GM23338 (cell line): ENCODE measurements around the gene ESPN. TPM values are rescaled to one million over a fixed set of nuclear protein-coding genes. Genes with fewer than 3 reads are reported as not detected.

ENCODE experiments used
- ATAC-seq: fragments of 200-7000 bp; cut with Tn5 transposase; 3 replicates; pipeline ENCODE4 v1.9.1; 2020
- DNase-seq: peaks from one replicate; pipeline ENCODE4 v3.0.0-alpha.2; 2015; ENCODE audit warnings: low spot score
- H2AFZ ChIP-seq: fragments of 200-600 bp; sonication (generic); 2 replicates; pipeline ENCODE4 v1.8.0; 2016; ENCODE audit warnings: antibody characterized with exemption, mild to moderate bottlenecking, moderate library complexity
- H3F3A ChIP-seq: fragments of 200-600 bp; sonication (generic); replicated peaks from 2 replicates; pipeline ENCODE4 v1.8.0; 2017; ENCODE audit warnings: antibody characterized with exemption, mixed run types, low read depth
- H3K27ac ChIP-seq: fragments of 200-600 bp; sonication (generic); 2 replicates; pipeline ENCODE4 v1.6.1; 2016; ENCODE audit warnings: low read depth
- H3K27me3 ChIP-seq: fragments of 200-600 bp; sonication (generic); 2 replicates; pipeline ENCODE4 v1.8.0; 2016; ENCODE audit warnings: mild to moderate bottlenecking, mixed run types, moderate library complexity; ENCODE audit not compliant: insufficient read depth
- H3K36me3 ChIP-seq: fragments of 200-600 bp; sonication (generic); 2 replicates; pipeline ENCODE4 v1.8.0; 2016; ENCODE audit warnings: mild to moderate bottlenecking; ENCODE audit not compliant: insufficient read depth
- H3K4me1 ChIP-seq: fragments of 200-600 bp; sonication (generic); 2 replicates; pipeline ENCODE4 v1.8.0; 2016; ENCODE audit warnings: mild to moderate bottlenecking, moderate library complexity; ENCODE audit not compliant: insufficient read depth
- H3K4me2 ChIP-seq: fragments of 200-600 bp; sonication (generic); 2 replicates; pipeline ENCODE4 v1.7.1; 2017; ENCODE audit warnings: mixed run types
- H3K4me3 ChIP-seq: fragments of 200-600 bp; sonication (generic); 2 replicates; pipeline ENCODE4 v1.6.1; 2016; ENCODE audit warnings: mixed run types
- H3K79me2 ChIP-seq: fragments of 200-600 bp; sonication (generic); replicated peaks from 2 replicates; pipeline ENCODE4 v1.8.0; 2017; ENCODE audit warnings: mild to moderate bottlenecking; ENCODE audit not compliant: insufficient read depth
- H3K9me2 ChIP-seq: fragments of 200-600 bp; sonication (generic); 2 replicates; pipeline ENCODE4 v1.8.0; 2017; ENCODE audit not compliant: insufficient read depth
- H4K20me1 ChIP-seq: fragments of 200-600 bp; sonication (generic); replicated peaks from 2 replicates; pipeline ENCODE4 v1.8.0; 2017; ENCODE audit warnings: mild to moderate bottlenecking; ENCODE audit not compliant: insufficient read depth
- H3K27ac Mint-ChIP-seq: 2 replicates; pipeline ENCODE4 v1.8.0; 2020; ENCODE audit warnings: inconsistent platforms, mild to moderate bottlenecking, moderate library complexity, mixed read lengths
- H3K27me3 Mint-ChIP-seq: 3 replicates; pipeline ENCODE4 v1.8.0; 2022; ENCODE audit warnings: low read depth, mild to moderate bottlenecking, moderate library complexity, mixed read lengths, inconsistent platforms; ENCODE audit not compliant: insufficient read depth, poor library complexity
- H3K36me3 Mint-ChIP-seq: 3 replicates; pipeline ENCODE4 v1.8.0; 2021; ENCODE audit warnings: low read depth, mild to moderate bottlenecking, inconsistent platforms, moderate library complexity, mixed read lengths
- H3K4me1 Mint-ChIP-seq: 3 replicates; pipeline ENCODE4 v1.8.0; 2020; ENCODE audit warnings: mild to moderate bottlenecking, inconsistent platforms, mixed read lengths
- H3K4me3 Mint-ChIP-seq: 3 replicates; pipeline ENCODE4 v1.8.0; 2021; ENCODE audit warnings: moderate library complexity, mild to moderate bottlenecking, inconsistent platforms, mixed read lengths
- H3K9me3 Mint-ChIP-seq: 3 replicates; pipeline ENCODE4 v1.8.0; 2020; ENCODE audit warnings: moderate library complexity, mild to moderate bottlenecking, inconsistent platforms, mixed read lengths
- CREB1 ChIP-seq: fragments of 250-450 bp; sonication (Bioruptor Pico); IDR thresholded peaks from 2 replicates; pipeline ENCODE4 v1.5.0; 2020; ENCODE audit warnings: low read depth, mild to moderate bottlenecking, moderate library complexity
- EZH2 ChIP-seq: fragments of 200-600 bp; sonication (generic); IDR thresholded peaks from one replicate; pipeline ENCODE4 v1.8.0; 2017; ENCODE audit warnings: antibody characterized with exemption, mild to moderate bottlenecking, low read depth; ENCODE audit not compliant: unreplicated experiment
- NANOG ChIP-seq: IDR thresholded peaks from 2 replicates; pipeline ENCODE4 v1.6.1; 2016; ENCODE audit warnings: antibody characterized with exemption, borderline replicate concordance
- ZNF114 ChIP-seq: fragments of 250-450 bp; sonication (Bioruptor Pico); IDR thresholded peaks from 2 replicates; pipeline ENCODE4 v1.5.0; 2020; ENCODE audit warnings: mild to moderate bottlenecking, moderate library complexity
- ZNF331 ChIP-seq: fragments of 250-450 bp; sonication (Bioruptor Pico); IDR thresholded peaks from 2 replicates; pipeline ENCODE4 v1.5.0; 2020; ENCODE audit warnings: low read depth, mild to moderate bottlenecking, moderate library complexity
- polyA plus RNA-seq: library from polyadenylated mRNA; unstranded; fragments of >200 nt; fragmentation: Nextera tagmentation; extraction: Ambion mirVana; gene quantifications from 2 replicates; pipeline ENCODE4 v1.2.1, GENCODE V29; 2016
- total RNA-seq: library from RNA; depleted of rRNA; stranded (reverse); fragments of >200 nt; shearing (Covaris generic); gene quantifications from 2 replicates; pipeline ENCODE4 v1.2.3, GENCODE V29; 2014
- TF ChIP-seq, protein P1 (sequence below): fragments of 250-450 bp; sonication (Bioruptor Pico); IDR thresholded peaks from 2 replicates; pipeline ENCODE4 v1.5.0; 2020; ENCODE audit warnings: mild to moderate bottlenecking, moderate library complexity
- TF ChIP-seq, protein P2 (sequence below), 2 experiments: fragments of 200-600 bp in 1 of 2; sonication (generic) in 1 of 2; conservative IDR thresholded peaks; 2 replicates each; pipeline versions ENCODE4 v1.5.1 to v1.6.1; 2016 to 2017; ENCODE audit warnings: antibody characterized with exemption in 2 of 2, low read depth in 2 of 2, mild to moderate bottlenecking in 2 of 2, moderate library complexity in 1 of 2
- TF ChIP-seq, protein P3 (sequence below): IDR thresholded peaks from 2 replicates; pipeline ENCODE4 v1.6.1; 2016; ENCODE audit warnings: antibody characterized with exemption

ESPN gene
- total and polyA plus RNA-seq, 2 experiments from 2014 or later, result 12.2 to 13.6 TPM

DNA sequence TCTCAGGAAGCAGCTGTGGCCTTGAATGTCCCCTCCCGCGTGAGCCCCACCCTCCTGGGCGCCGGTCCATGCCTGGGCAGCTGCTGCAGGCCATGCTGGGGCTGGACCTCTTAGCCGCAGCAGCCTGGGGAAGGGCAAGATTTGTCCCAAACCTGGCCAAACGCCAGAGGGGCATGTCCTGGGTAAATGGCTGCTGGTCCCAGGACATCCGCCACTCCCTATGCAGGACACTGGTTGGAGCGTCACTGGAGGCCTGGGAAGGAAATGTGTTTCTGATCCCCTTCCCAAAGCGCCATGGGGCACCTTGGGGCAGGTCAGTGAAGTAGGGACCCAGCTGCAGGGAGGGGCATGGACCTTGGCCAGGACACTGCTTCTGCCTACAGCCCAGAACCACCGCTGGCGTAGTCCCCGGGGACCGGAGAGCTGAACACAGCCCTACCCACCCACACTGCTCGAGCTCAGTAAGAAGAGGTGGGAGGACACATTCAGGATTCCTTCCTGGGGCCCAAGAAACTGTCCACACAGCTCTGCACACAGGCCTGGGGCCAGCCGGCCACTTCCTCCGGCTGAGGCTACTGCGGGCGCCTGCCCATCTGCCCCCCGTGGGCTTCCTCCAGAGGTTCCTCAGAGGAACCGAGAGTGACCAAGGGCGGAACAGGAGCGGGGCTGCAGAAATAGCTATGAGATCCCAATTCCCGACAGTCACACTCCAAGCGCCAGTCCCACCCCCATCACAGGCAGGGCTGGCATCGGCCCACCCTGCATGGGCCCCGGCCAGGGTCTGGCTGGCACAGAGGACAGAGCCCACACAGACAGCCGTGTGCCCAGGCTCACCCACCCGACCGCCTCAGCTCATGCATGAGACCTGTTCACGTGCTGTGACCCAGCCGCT is 77.7 kb downstream of the ESPN start (continued):
- TF ChIP-seq, protein P1, sequence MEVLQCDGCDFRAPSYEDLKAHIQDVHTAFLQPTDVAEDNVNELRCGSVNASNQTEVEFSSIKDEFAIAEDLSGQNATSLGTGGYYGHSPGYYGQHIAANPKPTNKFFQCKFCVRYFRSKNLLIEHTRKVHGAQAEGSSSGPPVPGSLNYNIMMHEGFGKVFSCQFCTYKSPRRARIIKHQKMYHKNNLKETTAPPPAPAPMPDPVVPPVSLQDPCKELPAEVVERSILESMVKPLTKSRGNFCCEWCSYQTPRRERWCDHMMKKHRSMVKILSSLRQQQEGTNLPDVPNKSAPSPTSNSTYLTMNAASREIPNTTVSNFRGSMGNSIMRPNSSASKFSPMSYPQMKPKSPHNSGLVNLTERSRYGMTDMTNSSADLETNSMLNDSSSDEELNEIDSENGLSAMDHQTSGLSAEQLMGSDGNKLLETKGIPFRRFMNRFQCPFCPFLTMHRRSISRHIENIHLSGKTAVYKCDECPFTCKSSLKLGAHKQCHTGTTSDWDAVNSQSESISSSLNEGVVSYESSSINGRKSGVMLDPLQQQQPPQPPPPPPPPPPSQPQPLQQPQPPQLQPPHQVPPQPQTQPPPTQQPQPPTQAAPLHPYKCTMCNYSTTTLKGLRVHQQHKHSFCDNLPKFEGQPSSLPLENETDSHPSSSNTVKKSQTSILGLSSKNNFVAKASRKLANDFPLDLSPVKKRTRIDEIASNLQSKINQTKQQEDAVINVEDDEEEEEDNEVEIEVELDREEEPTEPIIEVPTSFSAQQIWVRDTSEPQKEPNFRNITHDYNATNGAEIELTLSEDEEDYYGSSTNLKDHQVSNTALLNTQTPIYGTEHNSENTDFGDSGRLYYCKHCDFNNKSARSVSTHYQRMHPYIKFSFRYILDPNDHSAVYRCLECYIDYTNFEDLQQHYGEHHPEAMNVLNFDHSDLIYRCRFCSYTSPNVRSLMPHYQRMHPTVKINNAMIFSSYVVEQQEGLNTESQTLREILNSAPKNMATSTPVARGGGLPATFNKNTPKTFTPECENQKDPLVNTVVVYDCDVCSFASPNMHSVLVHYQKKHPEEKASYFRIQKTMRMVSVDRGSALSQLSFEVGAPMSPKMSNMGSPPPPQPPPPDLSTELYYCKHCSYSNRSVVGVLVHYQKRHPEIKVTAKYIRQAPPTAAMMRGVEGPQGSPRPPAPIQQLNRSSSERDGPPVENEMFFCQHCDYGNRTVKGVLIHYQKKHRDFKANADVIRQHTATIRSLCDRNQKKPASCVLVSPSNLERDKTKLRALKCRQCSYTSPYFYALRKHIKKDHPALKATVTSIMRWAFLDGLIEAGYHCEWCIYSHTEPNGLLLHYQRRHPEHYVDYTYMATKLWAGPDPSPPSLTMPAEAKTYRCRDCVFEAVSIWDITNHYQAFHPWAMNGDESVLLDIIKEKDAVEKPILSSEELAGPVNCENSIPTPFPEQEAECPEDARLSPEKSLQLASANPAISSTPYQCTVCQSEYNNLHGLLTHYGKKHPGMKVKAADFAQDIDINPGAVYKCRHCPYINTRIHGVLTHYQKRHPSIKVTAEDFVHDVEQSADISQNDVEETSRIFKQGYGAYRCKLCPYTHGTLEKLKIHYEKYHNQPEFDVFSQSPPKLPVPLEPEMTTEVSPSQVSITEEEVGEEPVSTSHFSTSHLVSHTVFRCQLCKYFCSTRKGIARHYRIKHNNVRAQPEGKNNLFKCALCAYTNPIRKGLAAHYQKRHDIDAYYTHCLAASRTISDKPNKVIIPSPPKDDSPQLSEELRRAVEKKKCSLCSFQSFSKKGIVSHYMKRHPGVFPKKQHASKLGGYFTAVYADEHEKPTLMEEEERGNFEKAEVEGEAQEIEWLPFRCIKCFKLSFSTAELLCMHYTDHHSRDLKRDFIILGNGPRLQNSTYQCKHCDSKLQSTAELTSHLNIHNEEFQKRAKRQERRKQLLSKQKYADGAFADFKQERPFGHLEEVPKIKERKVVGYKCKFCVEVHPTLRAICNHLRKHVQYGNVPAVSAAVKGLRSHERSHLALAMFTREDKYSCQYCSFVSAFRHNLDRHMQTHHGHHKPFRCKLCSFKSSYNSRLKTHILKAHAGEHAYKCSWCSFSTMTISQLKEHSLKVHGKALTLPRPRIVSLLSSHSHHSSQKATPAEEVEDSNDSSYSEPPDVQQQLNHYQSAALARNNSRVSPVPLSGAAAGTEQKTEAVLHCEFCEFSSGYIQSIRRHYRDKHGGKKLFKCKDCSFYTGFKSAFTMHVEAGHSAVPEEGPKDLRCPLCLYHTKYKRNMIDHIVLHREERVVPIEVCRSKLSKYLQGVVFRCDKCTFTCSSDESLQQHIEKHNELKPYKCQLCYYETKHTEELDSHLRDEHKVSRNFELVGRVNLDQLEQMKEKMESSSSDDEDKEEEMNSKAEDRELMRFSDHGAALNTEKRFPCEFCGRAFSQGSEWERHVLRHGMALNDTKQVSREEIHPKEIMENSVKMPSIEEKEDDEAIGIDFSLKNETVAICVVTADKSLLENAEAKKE, result no peak
- TF ChIP-seq ZNF114 (CRISPR knock-in tag) (no peak), EZH2 (no peak)

DNA sequence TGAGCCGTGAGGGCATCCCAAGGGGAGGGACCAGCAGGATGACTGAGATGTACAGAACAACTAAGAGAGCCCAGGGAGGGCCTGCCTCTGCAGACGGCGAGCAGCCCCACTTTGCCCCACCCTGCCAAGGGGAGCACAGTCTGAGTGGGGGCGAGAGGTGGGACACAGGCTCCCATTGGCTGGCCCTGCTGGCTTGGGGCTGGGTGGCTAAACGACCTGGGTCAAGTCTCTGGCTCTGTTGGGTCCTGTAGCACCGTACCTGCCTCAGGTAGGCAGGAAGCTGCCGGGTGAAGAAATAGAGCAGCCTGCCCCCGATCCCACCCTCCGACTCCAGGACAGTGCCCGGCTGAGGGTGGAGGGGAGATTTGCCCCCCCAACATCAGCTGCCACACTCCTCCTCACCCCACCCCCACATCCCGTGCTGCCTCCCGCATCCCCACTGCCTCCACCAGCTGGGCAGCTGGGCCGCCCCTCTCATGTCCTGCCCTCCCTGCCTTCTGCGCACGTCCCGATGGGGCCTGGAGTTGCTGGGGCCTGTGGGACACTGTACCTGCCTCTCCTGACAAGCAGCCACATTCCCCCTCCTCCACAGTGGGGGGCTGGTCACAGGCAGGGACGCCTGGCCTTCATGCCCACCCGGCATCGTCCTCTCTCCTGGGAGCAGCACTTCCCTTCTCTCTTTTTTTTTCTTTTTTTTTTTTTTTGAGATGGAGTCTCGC is 79.5 kb downstream of the ESPN start:
- Mint-ChIP-seq H3K27me3 (peaks cover 13% of the 10 kb centered on the region), H3K9me3 (no peaks in the 10 kb centered on the region), H3K27ac (no peak overlapping the region), H3K4me1 (peaks cover 3% of the 10 kb centered on the region; the same call in 1 of the 3 replicates), H3K4me3 (no peak overlapping the region), H3K36me3 (no peaks in the 10 kb centered on the region)
- DNase-seq (no peak), ATAC-seq (no peak; the same call in 2 of the 3 replicates)
- no peaks in the 10 kb centered on the region for H3K4me1 ChIP-seq
- no peaks in the 10 kb centered on the region for H3F3A ChIP-seq
- no peak overlapping the region for H2AFZ ChIP-seq
- no peak overlapping the region for H3K4me2 ChIP-seq
- H3K27ac ChIP-seq, result no peak overlapping the region
- H3K36me3 ChIP-seq, result no peaks in the 10 kb centered on the region
- H3K27me3 ChIP-seq, result peaks cover 3% of the 10 kb centered on the region; the same call in 1 of the 2 replicates
- H3K4me3 ChIP-seq, result no peak overlapping the region
- H3K79me2 ChIP-seq, result no peaks in the 10 kb centered on the region
- H4K20me1 ChIP-seq, result no peaks in the 10 kb centered on the region
- H3K9me2 ChIP-seq, result no peaks in the 10 kb centered on the region
- TF ChIP-seq NANOG, result no peak
- TF ChIP-seq, protein P2, sequence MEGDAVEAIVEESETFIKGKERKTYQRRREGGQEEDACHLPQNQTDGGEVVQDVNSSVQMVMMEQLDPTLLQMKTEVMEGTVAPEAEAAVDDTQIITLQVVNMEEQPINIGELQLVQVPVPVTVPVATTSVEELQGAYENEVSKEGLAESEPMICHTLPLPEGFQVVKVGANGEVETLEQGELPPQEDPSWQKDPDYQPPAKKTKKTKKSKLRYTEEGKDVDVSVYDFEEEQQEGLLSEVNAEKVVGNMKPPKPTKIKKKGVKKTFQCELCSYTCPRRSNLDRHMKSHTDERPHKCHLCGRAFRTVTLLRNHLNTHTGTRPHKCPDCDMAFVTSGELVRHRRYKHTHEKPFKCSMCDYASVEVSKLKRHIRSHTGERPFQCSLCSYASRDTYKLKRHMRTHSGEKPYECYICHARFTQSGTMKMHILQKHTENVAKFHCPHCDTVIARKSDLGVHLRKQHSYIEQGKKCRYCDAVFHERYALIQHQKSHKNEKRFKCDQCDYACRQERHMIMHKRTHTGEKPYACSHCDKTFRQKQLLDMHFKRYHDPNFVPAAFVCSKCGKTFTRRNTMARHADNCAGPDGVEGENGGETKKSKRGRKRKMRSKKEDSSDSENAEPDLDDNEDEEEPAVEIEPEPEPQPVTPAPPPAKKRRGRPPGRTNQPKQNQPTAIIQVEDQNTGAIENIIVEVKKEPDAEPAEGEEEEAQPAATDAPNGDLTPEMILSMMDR (conservative IDR thresholded peaks at IDR 0.05; ENCODE audit: low read depth in 2 of 2), result no peak
- no peak for TF ChIP-seq EZH2
- TF ChIP-seq, protein P3, sequence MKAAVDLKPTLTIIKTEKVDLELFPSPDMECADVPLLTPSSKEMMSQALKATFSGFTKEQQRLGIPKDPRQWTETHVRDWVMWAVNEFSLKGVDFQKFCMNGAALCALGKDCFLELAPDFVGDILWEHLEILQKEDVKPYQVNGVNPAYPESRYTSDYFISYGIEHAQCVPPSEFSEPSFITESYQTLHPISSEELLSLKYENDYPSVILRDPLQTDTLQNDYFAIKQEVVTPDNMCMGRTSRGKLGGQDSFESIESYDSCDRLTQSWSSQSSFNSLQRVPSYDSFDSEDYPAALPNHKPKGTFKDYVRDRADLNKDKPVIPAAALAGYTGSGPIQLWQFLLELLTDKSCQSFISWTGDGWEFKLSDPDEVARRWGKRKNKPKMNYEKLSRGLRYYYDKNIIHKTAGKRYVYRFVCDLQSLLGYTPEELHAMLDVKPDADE, result no peak
- TF ChIP-seq ZNF114 (CRISPR knock-in tag), result no peak
- no peak for TF ChIP-seq ZNF331
- no peak for TF ChIP-seq CREB1 (CRISPR knock-in tag)
